HepG2 (cell line): ENCODE measurements around the gene KRT32. TPM values are rescaled to one million over a fixed set of nuclear protein-coding genes. Genes with fewer than 3 reads are reported as not detected.

Experiments used
- ATAC-seq: fragments of 200-7000 bp; cut with Tn5 transposase; 3 replicates; pipeline ENCODE4 v1.9.1; 2020; ENCODE audit warnings: mild to moderate bottlenecking, moderate library complexity
- BruUV-seq: library from RNA; stranded (reverse); fragments of 400-500 nt; replicated peaks from 2 replicates; lab custom pipeline; 2021; lab: Mats Ljungman, UMichigan
- CTCF ChIA-PET: fragments of 300-600 bp; formaldehyde crosslinking; extraction: SDS; loops from one replicate; lab custom pipeline; 2021; ENCODE audit warnings: low total read pairs, inconsistent platforms, low intra/inter-chr PET ratio; lab: Yijun Ruan, JAX
- POLR2A ChIA-PET: fragments of 350-600 bp; sonication (Branson Sonifier 250); formaldehyde crosslinking; loops from one replicate; lab custom pipeline; 2020; ENCODE audit warnings: antibody characterized with exemption, inconsistent platforms; lab: Yijun Ruan, JAX
- DNase-seq: peaks from one replicate; pipeline ENCODE4 v3.0.0-alpha.2; 2015; ENCODE audit warnings: low spot score
- FAIRE-seq: peaks from 3 replicates; lab custom pipeline; 2011; peaks lifted over from hg19 to GRCh38; lab: Jason Lieb, UNC
- H2AFZ ChIP-seq: one replicate; pipeline ENCODE4 v1.6.1; 2011; ENCODE audit warnings: low read length, inconsistent platforms
- H3K27ac ChIP-seq: fragments of 300-600 bp; 3 replicates; pipeline ENCODE4 v1.8.0; 2011; ENCODE audit warnings: mixed run types, mild to moderate bottlenecking, mixed read lengths, low read length, inconsistent platforms; ENCODE audit not compliant: insufficient read depth; ENCODE audit errors: extremely low read length
- H3K27me3 ChIP-seq, 2 experiments: fragments of 200-600 bp in 1 of 2; 2 replicates in 1 of 2; 3 replicates in 1 of 2; pipeline versions ENCODE4 v1.6.0 to v1.8.0; 2011; ENCODE audit warnings: low read length in 2 of 2, mild to moderate bottlenecking in 2 of 2, moderate library complexity in 2 of 2, inconsistent platforms in 1 of 2; ENCODE audit not compliant: insufficient read depth in 2 of 2, control insufficient read depth in 1 of 2
- H3K36me3 ChIP-seq, 2 experiments: fragments of 200-600 bp in 1 of 2; replicated peaks in 1 of 2; 2 replicates in 1 of 2; 3 replicates in 1 of 2; pipeline versions ENCODE4 v1.5.1 to v1.8.0; 2011; ENCODE audit warnings: low read length in 2 of 2, inconsistent platforms in 1 of 2; ENCODE audit not compliant: insufficient read depth in 2 of 2, control insufficient read depth in 1 of 2
- H3K4me1 ChIP-seq: 2 replicates; pipeline ENCODE4 v1.5.1; 2012; ENCODE audit warnings: low read length, inconsistent platforms; ENCODE audit not compliant: insufficient read depth
- H3K4me2 ChIP-seq: 2 replicates; pipeline ENCODE4 v1.6.0; 2011; ENCODE audit warnings: low read depth, low read length, inconsistent platforms
- H3K4me3 ChIP-seq, 3 experiments: fragments of 200-600 bp in 1 of 3; sonication (generic), shearing (Covaris generic) in 1 of 3; replicated peaks in 1 of 3; 2 replicates each; pipeline ENCODE4 v1.5.1; 2011 to 2016; ENCODE audit warnings: low read length in 3 of 3, inconsistent platforms in 2 of 3, low read depth in 2 of 3, mild to moderate bottlenecking in 2 of 3, control low read depth in 1 of 3, mixed read lengths in 1 of 3; ENCODE audit not compliant: insufficient read depth in 1 of 3
- H3K79me2 ChIP-seq: one replicate; pipeline ENCODE4 v1.6.1; 2011; ENCODE audit warnings: low read length, inconsistent platforms; ENCODE audit not compliant: insufficient read depth
- H3K9ac ChIP-seq: 2 replicates; pipeline ENCODE4 v1.6.0; 2011; ENCODE audit warnings: mild to moderate bottlenecking, low read depth, low read length, inconsistent platforms; ENCODE audit not compliant: insufficient read depth
- H3K9me3 ChIP-seq: 2 replicates; pipeline ENCODE4 v1.5.1; 2012; ENCODE audit warnings: mild to moderate bottlenecking, low read length
- H4K20me1 ChIP-seq: 2 replicates; pipeline ENCODE4 v1.6.0; 2011; ENCODE audit warnings: inconsistent platforms, mild to moderate bottlenecking, low read length, moderate library complexity; ENCODE audit not compliant: insufficient read depth
- AHR ChIP-seq: IDR thresholded peaks from 2 replicates; pipeline ENCODE4 v1.6.1; 2018; ENCODE audit warnings: missing genetic modification reagents, missing compliant biosample characterization
- ARID3A ChIP-seq: IDR thresholded peaks from 2 replicates; pipeline ENCODE4 v1.6.1; 2012; ENCODE audit warnings: low read depth, low read length, improper control_type of control experiment
- ARID4A ChIP-seq: sonication (generic); formaldehyde crosslinking; IDR thresholded peaks from 2 replicates; pipeline ENCODE4 v1.5.0; 2020; ENCODE audit warnings: mild to moderate bottlenecking, missing genetic modification reagents, borderline replicate concordance
- ATF7-NPFF ChIP-seq: sonication (generic); formaldehyde crosslinking; IDR thresholded peaks from 2 replicates; pipeline ENCODE4 v1.8.1; 2023; ENCODE audit warnings: mild to moderate bottlenecking, low read depth, missing genetic modification reagents, moderate library complexity
- BATF2 ChIP-seq: sonication (generic); formaldehyde crosslinking; IDR thresholded peaks from 2 replicates; pipeline ENCODE4 v1.8.0; 2022; ENCODE audit warnings: mild to moderate bottlenecking, missing genetic modification reagents, moderate library complexity
- CENPX ChIP-seq: sonication (generic); formaldehyde crosslinking; IDR thresholded peaks from 2 replicates; pipeline ENCODE4 v1.9.0; 2021; ENCODE audit warnings: mild to moderate bottlenecking, missing genetic modification reagents, moderate library complexity
- GTF2F1 ChIP-seq: fragments of 150-350 bp; IDR thresholded peaks from 2 replicates; pipeline ENCODE4 v1.6.1; 2014; ENCODE audit warnings: low read length
- HDAC2 ChIP-seq: sonication (generic); formaldehyde crosslinking; IDR thresholded peaks from 2 replicates; pipeline ENCODE4 v1.4.0; 2020; ENCODE audit warnings: missing genetic modification reagents
- MAX ChIP-seq: IDR thresholded peaks from 2 replicates; pipeline ENCODE4 v1.6.1; 2012; ENCODE audit warnings: inconsistent platforms
- MED1 ChIP-seq: sonication (generic); formaldehyde crosslinking; IDR thresholded peaks from 2 replicates; pipeline ENCODE4 v1.4.0; 2020; ENCODE audit warnings: missing genetic modification reagents
- MED13 ChIP-seq: sonication (generic); formaldehyde crosslinking; IDR thresholded peaks from 2 replicates; pipeline ENCODE4 v1.5.0; 2020; ENCODE audit warnings: missing genetic modification reagents
- MTF2 ChIP-seq: sonication (generic); formaldehyde crosslinking; IDR thresholded peaks from 2 replicates; pipeline ENCODE4 v1.5.0; 2020; ENCODE audit warnings: missing genetic modification reagents, borderline replicate concordance
- NR2F2 ChIP-seq: IDR thresholded peaks from 2 replicates; pipeline ENCODE4 v1.6.1; 2012; ENCODE audit warnings: low read depth, inconsistent platforms, borderline replicate concordance
- PBX3 ChIP-seq: sonication (generic); formaldehyde crosslinking; IDR thresholded peaks from 2 replicates; pipeline ENCODE4 v1.8.1; 2023; ENCODE audit warnings: missing genetic modification reagents, inconsistent platforms, borderline replicate concordance
- PRPF4 ChIP-seq: fragments of 200-400 bp; formaldehyde crosslinking; IDR thresholded peaks from 2 replicates; pipeline ENCODE4 v1.6.1; 2016; ENCODE audit warnings: low read length, low read depth; ENCODE audit not compliant: poor library complexity, severe bottlenecking
- SALL1 ChIP-seq: sonication (generic); formaldehyde crosslinking; IDR thresholded peaks from 2 replicates; pipeline ENCODE4 v1.8.0; 2022; ENCODE audit warnings: mild to moderate bottlenecking, missing genetic modification reagents
- ZBTB7A ChIP-seq: sonication (generic); formaldehyde crosslinking; IDR thresholded peaks from 2 replicates; pipeline ENCODE4 v1.8.0; 2022; ENCODE audit warnings: mild to moderate bottlenecking, missing genetic modification reagents
- ZNF33B ChIP-seq: sonication (generic); formaldehyde crosslinking; IDR thresholded peaks from 2 replicates; pipeline ENCODE4 v1.5.1; 2020; ENCODE audit warnings: mild to moderate bottlenecking, missing genetic modification reagents
- ZNF652 ChIP-seq: IDR thresholded peaks from 2 replicates; pipeline ENCODE4 v1.6.1; 2016; ENCODE audit warnings: low read depth, borderline replicate concordance
- WGBS: methylation state at CpG from one replicate; pipeline ENCODE4 v1.1.6; 2017; ENCODE audit warnings: low lambda C conversion rate; 5-methylcytosine and 5-hydroxymethylcytosine counted together
- in situ Hi-C: cut with HindIII; loops from 2 replicates; pipeline ENCODE4 v1.10.0; 2017; ENCODE audit warnings: low pct_unique_long_range_greater_than_20kb; ENCODE audit not compliant: extremely low pct_ligation_motif_present
- intact Hi-C: fragments of 100-400 bp; cut with micrococcal nuclease; formaldehyde crosslinking; loops from one replicate; pipeline ENCODE4 v1.10.0; 2022; ENCODE audit not compliant: unreplicated experiment
- polyA plus RNA-seq, 8 experiments: library from polyadenylated mRNA; depleted of rRNA in 3 of 8; stranded (reverse) in 7 of 8; unstranded in 1 of 8; fragments of >200 nt; fragmentation: Illumina TruSeq in 4 of 8; extraction: Trizol in 4 of 8; gene quantifications; 2 replicates each; pipeline versions ENCODE4 v1.2.1 to v1.2.3, GENCODE V29; 2011 to 2016; ENCODE audit warnings: low read depth in 4 of 8, missing spikeins in 1 of 8, mixed read lengths in 1 of 8; ENCODE audit not compliant: insufficient read depth in 1 of 8
- total RNA-seq, 5 experiments: library from RNA; depleted of rRNA; stranded (reverse); fragments of >200 nt; fragmentation: Illumina TruSeq; extraction: Trizol; gene quantifications; 2 replicates each; pipeline ENCODE4 v1.2.3, GENCODE V29; 2016; ENCODE audit warnings: low read depth in 1 of 5

The KRT32 gene
- total and polyA plus RNA-seq, 2 of the 13 experiments (the other 11 are each of a cell fraction or from before 2014, with no cell fraction given) = not detected

GRCh38 chr17:41494524-41494923, 27.3 kb upstream of the KRT32 start:
- WGBS = 0% methylated on average over 2 of the region's 2 CpGs
- no peak overlapping the region for H3K4me3 ChIP-seq
- TF ChIP-seq PRPF4 = no peak
- no peak for TF ChIP-seq SALL1 (CRISPR knock-in tag)
- TF ChIP-seq NR2F2 = no peak
- TF ChIP-seq ZNF33B (CRISPR knock-in tag) = no peak
- TF ChIP-seq AHR (CRISPR knock-in tag) = no peak
- no peak for TF ChIP-seq CENPX (CRISPR knock-in tag)
- no peak for TF ChIP-seq HDAC2 (CRISPR knock-in tag)
- TF ChIP-seq ARID4A (CRISPR knock-in tag) = no peak
- no peak for TF ChIP-seq PBX3 (CRISPR knock-in tag)
- TF ChIP-seq ARID3A = no peak
- no peak for TF ChIP-seq ATF7-NPFF (CRISPR knock-in tag)
- TF ChIP-seq GTF2F1 = no peak
- TF ChIP-seq MTF2 (CRISPR knock-in tag) = no peak
- no peak for TF ChIP-seq MAX
- TF ChIP-seq ZNF652 = no peak
- TF ChIP-seq MED1 = no peak
- TF ChIP-seq MED13 (CRISPR knock-in tag) = no peak
- TF ChIP-seq BATF2 (CRISPR knock-in tag) = no peak
- TF ChIP-seq ZBTB7A (CRISPR knock-in tag) = no peak
- TF ChIP-seq, all 625 proteins: peak for 0
- ChIA-PET CTCF (interaction anchor here (0.9 kb wide), 1 partner anchor 55 kb away, joined by 3 read pairs; no protein-coding TSS in a partner anchor), POLR2A (no interaction called here)
- intact Hi-C loops (no loop called here), in situ Hi-C loops (no loop called here)
- no peak overlapping the region for H3K9ac ChIP-seq
- ATAC-seq (no peak), DNase-seq (peak; percentile 13), FAIRE-seq (no peak)
- H3K36me3 ChIP-seq = no peaks in the 10 kb centered on the region
- H3K4me2 ChIP-seq = no peak overlapping the region
- H3K27me3 ChIP-seq = peaks cover 3 to 31% of the 10 kb centered on the region in 2 experiments; a peak in 3 of 5 replicates
- no TSS peak for BruUV-seq
- H3K79me2 ChIP-seq = no peaks in the 10 kb centered on the region
- no peak overlapping the region for H3K27ac ChIP-seq
- no peaks in the 10 kb centered on the region for H3K9me3 ChIP-seq
- no peaks in the 10 kb centered on the region for H4K20me1 ChIP-seq
- H3K4me1 ChIP-seq = peaks cover 18% of the 10 kb centered on the region
- H2AFZ ChIP-seq = no peak overlapping the region
